Measurements from ENCODE around the gene RBFA.
"Not testable (repeated sequence)": the region's sequence is repeated elsewhere in the genome, so short reads cannot be mapped to it uniquely, and the experiment has no call there.

The RBFA gene

GRCh38 chr18:80034068-80034851, at the start of gene RBFA:
RBFA (plus strand) TSS chr18:80034434; CDS start chr18:80034496, 62 bp downstream.
- peak; percentile 96 for DNase-seq (ENCODE audit: low read depth in 2 of 2)

GRCh38 chr18:79985172-79985571, 49.1 kb upstream of the RBFA start:
- DNase-seq (ENCODE audit: low read depth in 2 of 2) = no peak

GRCh38 chr18:79986726-79987125, 47.5 kb upstream of the RBFA start:
- DNase-seq (ENCODE audit: low read depth in 2 of 2) = no peak

DNA sequence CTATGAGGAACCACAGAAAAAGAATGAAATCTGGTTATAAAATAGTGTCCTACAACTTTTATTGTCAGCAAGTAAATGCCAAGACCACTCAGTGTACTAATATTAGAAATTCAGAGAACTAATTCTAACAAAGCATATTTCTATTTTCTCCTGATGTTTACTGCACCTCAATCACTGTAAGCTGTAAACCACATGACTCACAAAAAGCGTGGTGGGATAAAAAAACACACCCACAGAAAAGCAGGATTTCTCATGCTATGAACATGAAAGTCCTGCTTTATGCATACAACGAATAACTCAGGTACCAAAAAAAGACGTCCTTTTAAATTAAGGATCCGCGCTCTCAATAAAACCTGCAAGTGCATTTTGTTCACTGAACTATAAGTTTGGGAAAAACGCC, 46.7 kb upstream of the RBFA start:
- DNase-seq (ENCODE audit: low read depth in 2 of 2) = no peak

DNA sequence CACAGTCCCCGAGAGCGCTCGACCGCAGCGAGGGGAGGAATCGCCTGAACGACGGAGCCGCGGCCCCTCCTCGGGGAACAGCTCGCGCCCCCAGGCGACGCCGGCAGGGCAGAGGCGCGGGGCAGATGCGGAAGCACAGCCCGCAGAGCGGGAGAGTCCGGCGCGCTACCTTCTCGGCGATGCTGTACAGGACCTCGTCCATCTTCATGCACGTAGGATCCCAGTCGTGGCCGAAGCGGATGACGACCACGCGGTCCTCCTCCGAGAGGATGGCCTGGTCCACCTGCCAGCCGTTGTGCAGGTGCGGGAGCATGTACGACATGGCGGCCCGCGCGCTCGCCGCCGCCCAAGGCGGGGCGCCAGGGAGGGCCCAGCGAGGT, 46.2 kb upstream of the RBFA start:
- peak in 1 of 2 experiments; percentile 3 for DNase-seq (ENCODE audit: low read depth in 2 of 2)

GRCh38 chr18:79988451-79989194, 45.6 kb upstream of the RBFA start, which contains the start of gene TXNL4A:
TXNL4A (minus strand) TSS chr18:79988563; CDS start chr18:79988392, 171 bp downstream.
- peak; percentile 59 to 64 for DNase-seq (ENCODE audit: low read depth in 2 of 2)

GRCh38 chr18:79989195-79989497, 45.1 kb upstream of the RBFA start:
- no peak for DNase-seq (ENCODE audit: low read depth in 2 of 2)

GRCh38 chr18:79991494-79991893, 42.7 kb upstream of the RBFA start:
- DNase-seq (ENCODE audit: low read depth in 2 of 2) = no peak

DNA sequence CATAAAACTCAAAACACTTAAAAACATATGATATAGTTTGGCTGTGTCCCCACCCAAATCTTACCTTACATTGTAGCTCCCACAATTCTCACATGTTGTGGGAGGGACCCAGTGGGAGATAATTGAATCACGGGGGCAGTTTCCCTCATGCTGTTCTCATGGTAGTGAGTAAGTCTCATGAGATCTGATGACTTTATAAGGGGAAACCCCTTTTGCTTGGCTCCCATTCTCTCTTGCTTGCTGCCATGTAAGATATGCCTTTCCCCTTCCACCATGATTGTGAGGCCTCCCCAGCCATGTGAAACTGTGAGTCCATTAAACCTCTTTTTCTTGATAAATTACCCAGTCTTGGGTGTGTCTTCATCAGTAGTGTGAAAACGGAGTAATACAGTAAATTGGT, 34.5 kb upstream of the RBFA start:
- DNase-seq (ENCODE audit: low read depth in 2 of 2) = not testable (repeated sequence)

DNA sequence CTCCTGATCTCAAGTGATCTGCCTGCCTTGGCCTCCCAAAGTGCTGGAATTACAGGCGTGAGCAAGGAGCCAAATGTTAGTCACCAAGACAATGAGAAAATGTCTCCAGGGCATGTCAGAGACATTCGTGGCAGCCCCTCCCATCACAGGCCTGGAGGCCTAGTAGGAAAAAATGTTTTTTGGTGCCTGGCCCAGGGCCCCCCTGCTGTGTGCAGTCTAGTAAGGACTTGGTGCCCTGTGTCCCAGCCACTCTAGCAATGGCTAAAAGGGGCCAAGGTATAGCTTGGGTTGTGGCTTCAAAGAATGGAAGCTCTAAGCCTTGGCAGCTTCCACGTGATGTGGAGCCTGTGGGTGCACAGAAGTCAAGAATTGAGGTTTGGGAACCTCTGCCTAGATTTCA, 33.4 kb upstream of the RBFA start:
- no peak for DNase-seq (ENCODE audit: low read depth in 2 of 2)

- no peak for DNase-seq (ENCODE audit: low read depth in 2 of 2)
These were observed 31.8 kb upstream of the RBFA start for GRCh38 chr18:80002468-80002867.

GRCh38 chr18:80004600-80005342, 29.5 kb upstream of the RBFA start:
- DNase-seq (ENCODE audit: low read depth in 2 of 2) = no peak

DNA sequence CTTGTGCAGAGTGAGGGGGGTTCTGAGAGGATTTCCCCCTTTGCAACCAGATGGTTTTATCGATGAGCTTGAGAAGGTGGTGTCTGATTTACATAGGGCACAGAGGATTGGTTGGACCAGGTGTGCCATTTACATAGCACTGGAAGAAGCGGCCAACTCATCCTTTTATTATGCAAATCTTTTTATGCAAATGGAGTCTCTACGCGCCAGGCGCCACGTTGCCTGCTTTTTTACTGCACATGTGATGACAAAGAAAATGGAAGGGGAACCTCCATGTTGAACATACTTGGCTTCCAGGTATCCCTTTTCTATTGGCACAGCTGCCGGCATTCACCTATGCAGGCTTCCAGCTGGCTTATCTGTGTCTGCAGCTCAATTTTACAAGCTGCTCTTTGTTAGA, 27.5 kb upstream of the RBFA start:
- DNase-seq (ENCODE audit: low read depth in 2 of 2) = no peak

DNA sequence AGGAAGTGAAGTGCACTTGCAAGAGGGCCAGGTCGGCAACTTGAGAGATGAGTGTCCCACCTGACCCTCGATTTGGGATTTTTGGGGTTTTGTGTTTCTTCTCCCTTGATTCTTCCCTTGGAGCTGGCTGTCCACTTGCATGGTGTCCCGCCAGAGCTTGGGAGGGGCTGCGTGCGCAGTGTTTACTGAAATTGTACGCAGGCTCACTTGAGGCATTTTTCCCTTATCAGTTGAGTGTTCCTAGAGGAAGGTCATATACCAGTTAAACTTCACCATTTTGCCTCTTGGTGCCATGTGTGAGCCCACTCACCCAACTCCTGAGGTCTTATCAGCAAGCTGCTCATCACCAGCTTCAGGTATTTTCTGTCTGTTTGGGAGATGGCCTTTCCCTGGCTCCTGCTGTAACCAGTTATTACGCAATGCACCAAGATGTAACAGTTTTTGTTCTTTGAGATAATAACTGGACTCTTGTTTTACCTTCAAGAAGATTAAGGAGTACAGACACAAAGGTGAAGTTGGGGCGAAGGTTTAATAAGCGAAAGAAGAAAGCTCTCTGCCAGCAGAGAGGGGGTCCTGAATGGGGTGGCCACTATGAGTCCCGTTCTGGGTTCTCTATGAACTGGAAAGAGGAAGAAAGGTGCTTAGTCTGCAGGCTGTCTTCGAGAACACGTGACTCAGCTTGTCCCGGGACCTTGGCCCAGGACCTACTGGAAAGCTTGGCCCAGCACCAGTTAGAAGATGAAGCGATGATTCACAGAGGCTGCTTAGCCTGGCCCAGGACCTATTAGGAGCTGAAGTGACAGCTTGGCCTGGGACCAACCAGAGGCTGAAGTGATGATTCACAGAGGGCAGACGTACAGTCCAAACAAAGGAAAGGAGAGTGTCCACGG, 24.3 kb upstream of the RBFA start:
- DNase-seq (ENCODE audit: low read depth in 2 of 2) = peak; percentile 53 to 54

- DNase-seq (ENCODE audit: low read depth in 2 of 2) = no peak
These were observed 23.7 kb upstream of the RBFA start for GRCh38 chr18:80010551-80010906.

- not testable (repeated sequence) for DNase-seq (ENCODE audit: low read depth in 2 of 2)
These were observed 22.6 kb upstream of the RBFA start for GRCh38 chr18:80011496-80012137.

DNA sequence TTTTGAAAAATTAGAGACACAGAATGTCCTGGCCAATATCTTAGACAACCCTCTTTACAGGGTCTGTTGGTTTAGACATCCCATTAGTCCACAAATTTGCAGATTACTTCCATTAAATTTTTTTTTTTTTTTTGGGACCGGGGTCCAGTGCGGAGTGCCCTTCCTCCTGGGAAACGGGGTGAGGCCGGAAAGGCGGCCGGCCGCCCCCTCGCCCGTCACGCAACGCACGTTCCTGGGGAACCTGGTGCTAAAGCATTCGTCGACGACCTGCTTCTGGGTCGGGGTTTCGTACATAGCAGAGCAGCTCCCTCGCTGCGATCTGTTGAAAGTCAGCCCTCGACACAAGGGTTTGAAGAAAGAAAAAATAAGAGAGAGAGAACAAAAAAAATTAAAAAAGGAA, 21.5 kb upstream of the RBFA start:
- no peak for DNase-seq (ENCODE audit: low read depth in 2 of 2)

GRCh38 chr18:80022613-80023012, 11.6 kb upstream of the RBFA start:
- DNase-seq (ENCODE audit: low read depth in 2 of 2) = no peak

DNA sequence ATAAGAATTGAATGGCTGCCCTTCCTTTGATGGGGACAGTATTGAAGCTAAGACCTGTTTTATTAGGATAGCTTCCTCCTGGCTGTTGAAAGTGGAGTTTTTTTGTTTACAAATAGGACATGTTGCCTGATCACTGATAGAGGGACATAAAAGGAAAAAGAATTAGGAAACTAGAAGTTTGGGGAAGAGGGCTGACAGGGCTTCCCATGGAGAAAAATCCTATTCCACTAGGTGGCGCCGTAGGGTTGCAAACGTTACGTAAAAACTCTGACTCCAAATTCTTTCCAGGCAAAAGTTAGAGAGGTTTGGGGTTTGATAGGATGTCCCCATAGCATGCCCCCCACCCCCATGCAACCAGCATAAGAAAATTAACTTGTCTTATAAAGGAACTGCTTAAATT, 11.1 kb upstream of the RBFA start:
- no peak for DNase-seq (ENCODE audit: low read depth in 2 of 2)

DNA sequence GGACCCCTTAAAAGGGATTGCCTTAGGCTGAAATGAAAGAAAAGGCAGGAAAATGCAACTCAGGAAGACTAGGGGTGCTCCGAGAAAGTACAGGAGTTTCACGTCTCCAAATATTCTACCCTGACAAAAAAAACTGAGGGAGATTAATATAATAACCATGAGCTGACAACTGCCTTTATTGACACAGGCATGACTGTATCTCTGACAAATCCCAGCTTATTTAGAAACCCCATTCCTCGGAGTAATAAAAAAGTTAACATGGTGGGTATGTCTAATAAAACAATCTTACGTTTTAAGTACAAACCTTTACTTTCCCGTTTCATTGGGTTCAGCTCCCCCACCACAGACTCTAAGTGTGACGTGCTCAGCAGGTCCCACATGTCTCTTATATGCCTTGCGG, 7.9 kb upstream of the RBFA start:
- DNase-seq (ENCODE audit: low read depth in 2 of 2) = no peak

DNA sequence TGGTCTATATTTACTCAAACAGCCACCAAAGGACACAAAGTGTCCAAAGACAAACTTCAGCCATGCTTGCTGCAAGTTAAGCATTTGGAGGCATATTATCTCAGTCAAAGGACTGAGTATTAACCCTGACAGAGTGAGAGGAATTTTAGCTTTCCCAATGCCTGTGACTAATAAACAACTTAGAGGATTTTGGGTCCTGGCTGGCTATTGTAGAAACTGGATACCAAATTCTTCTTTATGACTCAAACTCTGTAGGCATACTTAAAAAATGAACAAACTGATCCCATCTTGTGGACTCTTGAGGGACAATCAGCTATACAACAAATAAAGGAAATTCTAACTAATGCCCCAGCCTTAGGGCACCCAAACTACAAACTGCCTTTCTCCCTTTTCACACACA, 6.5 kb upstream of the RBFA start:
- peak; percentile 20 to 21 for DNase-seq (ENCODE audit: low read depth in 2 of 2)

All from fibroblast of skin of left quadriceps (primary cell).